K562 (cell line): ENCODE measurements around the gene SLC44A2. TPM values are rescaled to one million over a fixed set of nuclear protein-coding genes. Genes with fewer than 3 reads are reported as not detected.

Experiments
- ATAC-seq: fragments of 200-7000 bp; cut with Tn5 transposase; 3 replicates; pipeline ENCODE4 v1.9.1; 2020; ENCODE audit warnings: moderate library complexity
- BruUV-seq: library from RNA; stranded (reverse); fragments of 400-500 nt; replicated peaks from 2 replicates; lab custom pipeline; 2021; lab: Mats Ljungman, UMichigan
- CTCF ChIA-PET: fragments of 300-600 bp; formaldehyde crosslinking; extraction: SDS; loops from one replicate; lab custom pipeline; 2021; ENCODE audit warnings: low intra/inter-chr PET ratio; lab: Yijun Ruan, JAX
- POLR2A ChIA-PET: fragments of 300-600, 350-650 bp; sonication (Branson Sonifier 250); formaldehyde crosslinking; extraction: SDS; loops from one replicate; lab custom pipeline; 2021; ENCODE audit warnings: antibody characterized with exemption, inconsistent platforms; lab: Yijun Ruan, JAX
- DNase-seq, 4 experiments: peaks; one replicate each; pipeline versions ENCODE4 v3.0.0 to v3.0.0-alpha.2; 2011 to 2018; ENCODE audit warnings: low spot score in 3 of 4, mixed read lengths in 3 of 4; ENCODE audit errors: extremely low read depth in 1 of 4
- FAIRE-seq: peaks from 2 replicates; lab custom pipeline; 2011; peaks lifted over from hg19 to GRCh38; lab: Jason Lieb, UNC
- H2AFZ ChIP-seq: 2 replicates; pipeline ENCODE4 v1.6.0; 2011; ENCODE audit warnings: low read depth, low read length, control low read depth, inconsistent platforms
- H3K27ac ChIP-seq: fragments of 200-600 bp; 3 replicates; pipeline ENCODE4 v1.8.0; 2011; ENCODE audit warnings: low read depth, mild to moderate bottlenecking, control low read depth, inconsistent platforms, low read length, moderate library complexity, mixed read lengths; ENCODE audit errors: extremely low read depth
- H3K27me3 ChIP-seq, 2 experiments: fragments of 300-600 bp in 1 of 2; 2 replicates in 1 of 2; 3 replicates in 1 of 2; pipeline versions ENCODE4 v1.6.0 to v1.8.0; 2011; ENCODE audit warnings: inconsistent platforms in 2 of 2, low read length in 2 of 2, mild to moderate bottlenecking in 1 of 2, mixed read lengths in 1 of 2, moderate library complexity in 1 of 2; ENCODE audit not compliant: control insufficient read depth in 2 of 2, insufficient read depth in 2 of 2
- H3K36me3 ChIP-seq: fragments of 300-600 bp; 3 replicates; pipeline ENCODE4 v1.8.0; 2011; ENCODE audit warnings: mild to moderate bottlenecking, low read length, inconsistent platforms; ENCODE audit not compliant: control insufficient read depth, insufficient read depth
- H3K4me1 ChIP-seq, 2 experiments: fragments of 200-600 bp in 1 of 2; replicated peaks in 1 of 2; 2 replicates in 1 of 2; 3 replicates in 1 of 2; pipeline versions ENCODE4 v1.5.1 to v1.8.0; 2011; ENCODE audit warnings: inconsistent platforms in 2 of 2, low read length in 2 of 2, mild to moderate bottlenecking in 1 of 2, mixed read lengths in 1 of 2, moderate library complexity in 1 of 2; ENCODE audit not compliant: control insufficient read depth in 2 of 2, insufficient read depth in 2 of 2
- H3K4me2 ChIP-seq: 2 replicates; pipeline ENCODE4 v1.6.1; 2011; ENCODE audit warnings: low read length, control low read depth, inconsistent platforms, mixed read lengths; ENCODE audit not compliant: insufficient read depth
- H3K4me3 ChIP-seq: fragments of 200-600 bp; sonication (generic), shearing (Covaris generic); 2 replicates; pipeline ENCODE4 v1.5.1; 2016; ENCODE audit warnings: control low read depth, inconsistent platforms
- H3K79me2 ChIP-seq: fragments of 200-600 bp; 3 replicates; pipeline ENCODE4 v1.8.0; 2011; ENCODE audit warnings: low read length, inconsistent platforms; ENCODE audit not compliant: control insufficient read depth, insufficient read depth
- H3K9ac ChIP-seq, 2 experiments: 2 replicates each; pipeline versions ENCODE4 v1.6.0 to v1.6.1; 2011; ENCODE audit warnings: low read depth in 2 of 2, low read length in 2 of 2, control low read depth in 1 of 2, inconsistent platforms in 1 of 2, mild to moderate bottlenecking in 1 of 2, mixed read lengths in 1 of 2; ENCODE audit not compliant: insufficient read depth in 1 of 2
- H3K9me1 ChIP-seq: one replicate; pipeline ENCODE4 v1.6.0; 2011; ENCODE audit warnings: inconsistent platforms, mild to moderate bottlenecking, low read length, moderate library complexity; ENCODE audit not compliant: control insufficient read depth, insufficient read depth
- H3K9me3 ChIP-seq: replicated peaks from 2 replicates; pipeline ENCODE4 v1.5.1; 2011; ENCODE audit warnings: low read depth, low read length, inconsistent platforms; ENCODE audit not compliant: control insufficient read depth, insufficient read depth
- H4K20me1 ChIP-seq: replicated peaks from 2 replicates; pipeline ENCODE4 v1.6.1; 2011; ENCODE audit warnings: low read length, inconsistent platforms, mixed read lengths; ENCODE audit not compliant: control insufficient read depth, insufficient read depth
- ATF1 ChIP-seq, 2 experiments: fragments of 450-650 bp in 1 of 2; IDR thresholded peaks; 2 replicates each; pipeline ENCODE4 v1.6.1; 2016; ENCODE audit warnings: missing compliant biosample characterization in 1 of 2, missing genetic modification characterization in 1 of 2
- EHMT2 ChIP-seq: fragments of 450-650 bp; IDR thresholded peaks from 2 replicates; pipeline ENCODE4 v1.6.1; 2018; ENCODE audit warnings: antibody characterized with exemption
- RBM15 ChIP-seq: fragments of 200-400 bp; formaldehyde crosslinking; IDR thresholded peaks from 2 replicates; pipeline ENCODE4 v1.6.1; 2018; ENCODE audit warnings: mild to moderate bottlenecking, low read length, moderate library complexity; ENCODE audit not compliant: insufficient read depth
- SLC30A9 ChIP-seq: fragments of 250-450 bp; sonication (Bioruptor Pico); IDR thresholded peaks from 2 replicates; pipeline ENCODE4 v1.8.0; 2022; ENCODE audit warnings: mild to moderate bottlenecking, moderate library complexity
- ZBTB11 ChIP-seq, 3 experiments: fragments of 200-800 bp in 1 of 3; fragments of 250-450 bp in 1 of 3; fragments of 450-650 bp in 1 of 3; sonication (Bioruptor Pico) in 1 of 3; sonication (Bioruptor generic) in 1 of 3; formaldehyde crosslinking in 1 of 3; IDR thresholded peaks; 2 replicates each; pipeline versions ENCODE4 v1.6.1 to v1.8.0; 2016 to 2022; ENCODE audit warnings: mild to moderate bottlenecking in 2 of 3, missing genetic modification characterization in 2 of 3, missing compliant biosample characterization in 1 of 3, moderate library complexity in 1 of 3
- ZNF24 ChIP-seq: fragments of 450-650 bp; IDR thresholded peaks from 2 replicates; pipeline ENCODE4 v1.6.1; 2016
- ZNF41 ChIP-seq: fragments of 250-450 bp; sonication (Bioruptor Pico); conservative IDR thresholded peaks from 2 replicates; pipeline ENCODE4 v1.4.0; 2020; ENCODE audit warnings: mild to moderate bottlenecking
- ZNF444 ChIP-seq: fragments of 250-450 bp; sonication (Bioruptor Pico); IDR thresholded peaks from 2 replicates; pipeline ENCODE4 v1.4.0; 2020; ENCODE audit warnings: mild to moderate bottlenecking, moderate library complexity
- WGBS: fragments of 100-300 bp; shearing (Covaris generic); methylation state at CpG from one replicate; pipeline ENCODE4 v1.1.6; 2016; ENCODE audit warnings: low coverage, mixed read lengths; ENCODE audit not compliant: insufficient coverage; ENCODE audit errors: missing lambda C conversion rate; 5-methylcytosine and 5-hydroxymethylcytosine counted together
- in situ Hi-C: fragments of 300-500 bp; cut with MboI; formaldehyde crosslinking; loops from 4 replicates; pipeline ENCODE4 v1.15.0; 2018; ENCODE audit warnings: inconsistent platforms, mixed read lengths
- intact Hi-C: fragments of 100-400 bp; cut with micrococcal nuclease; formaldehyde crosslinking; loops from 2 replicates; pipeline ENCODE4 v1.14.2; 2022
- polyA plus RNA-seq, 8 experiments: library from polyadenylated mRNA; depleted of rRNA in 4 of 8; stranded (reverse) in 5 of 8; unstranded in 3 of 8; fragments of >200 nt; fragmentation: Nextera tagmentation in 2 of 8; fragmentation: Illumina TruSeq in 1 of 8; extraction: Ambion mirVana in 2 of 8; extraction: Trizol in 1 of 8; gene quantifications; 2 replicates each; pipeline versions ENCODE4 v1.2.1 to v1.2.3, GENCODE V29; 2011 to 2014; ENCODE audit warnings: inconsistent platforms in 1 of 8, missing spikeins in 1 of 8
- total RNA-seq, 7 experiments: library from RNA; depleted of rRNA in 6 of 7; stranded (reverse); fragments of >200 nt in 6 of 7; fragmentation: Illumina TruSeq in 2 of 7; extraction: Trizol in 2 of 7; gene quantifications; 2 replicates each; pipeline versions ENCODE4 v1.2.1 to v1.2.3, GENCODE V29; 2011 to 2021; ENCODE audit warnings: low replicate concordance in 1 of 7
- TF ChIP-seq, protein P1 (sequence below): sonication (generic); formaldehyde crosslinking; IDR thresholded peaks from 2 replicates; pipeline ENCODE4 v1.8.1; 2023; ENCODE audit warnings: mild to moderate bottlenecking, missing genetic modification reagents
- TF ChIP-seq, protein P2 (sequence below): fragments of 450-650 bp; formaldehyde crosslinking; IDR thresholded peaks from 2 replicates; pipeline ENCODE4 v1.4.0; 2020; ENCODE audit warnings: mild to moderate bottlenecking, moderate library complexity

The SLC44A2 gene
- total and polyA plus RNA-seq, 9 of the 15 experiments (the other 6 are each of a cell fraction or from before 2014, with no cell fraction given): 1.1 to 34.2 (median 8.1) TPM

DNA sequence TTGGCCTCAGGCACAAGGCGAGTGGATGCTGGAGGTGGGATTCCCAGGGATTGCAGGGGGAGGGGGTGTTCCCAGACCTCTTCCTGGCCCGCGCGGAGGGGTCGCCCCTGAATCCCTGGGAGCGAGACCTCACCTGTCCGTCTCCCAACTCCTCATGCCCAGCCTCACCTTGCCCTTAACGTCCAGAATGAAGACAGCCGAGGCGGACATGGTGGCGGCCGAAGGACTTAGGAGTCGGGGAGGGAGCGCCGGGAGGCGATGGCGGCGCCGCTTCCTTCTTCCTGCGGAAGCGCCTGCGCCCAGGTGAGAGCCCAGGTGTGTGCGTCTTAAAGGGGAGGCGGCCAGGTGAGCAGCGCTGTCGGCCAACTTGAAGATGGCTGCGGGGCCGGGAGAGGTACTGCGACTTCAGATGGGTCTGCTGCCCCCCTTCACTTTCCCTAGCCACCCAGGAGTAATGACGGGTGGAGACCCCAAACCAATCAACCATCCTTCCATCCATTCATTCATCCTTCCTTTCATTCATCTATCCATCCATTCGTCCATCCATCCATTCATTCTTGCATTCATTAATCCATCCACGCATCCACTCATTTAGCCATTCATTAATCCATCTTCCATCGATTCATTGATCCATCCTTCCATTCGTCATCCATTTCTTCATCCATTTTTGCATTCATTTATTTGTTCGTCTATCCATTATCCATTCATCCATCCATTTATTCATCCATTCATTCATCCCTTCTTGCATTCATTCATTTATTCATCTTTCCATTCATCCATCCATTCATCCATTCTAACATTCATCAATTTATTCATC, 38.1 kb upstream of the SLC44A2 start, which contains the start of gene AP1M2 (continued):
- peak in 1 of 3 experiments; percentile 21; a peak in 1 of 6 replicates for TF ChIP-seq ZBTB11 (CRISPR knock-in tag; IDR thresholded peaks at IDR 0.05)
- TF ChIP-seq, all 486 proteins: peak for 2

DNA sequence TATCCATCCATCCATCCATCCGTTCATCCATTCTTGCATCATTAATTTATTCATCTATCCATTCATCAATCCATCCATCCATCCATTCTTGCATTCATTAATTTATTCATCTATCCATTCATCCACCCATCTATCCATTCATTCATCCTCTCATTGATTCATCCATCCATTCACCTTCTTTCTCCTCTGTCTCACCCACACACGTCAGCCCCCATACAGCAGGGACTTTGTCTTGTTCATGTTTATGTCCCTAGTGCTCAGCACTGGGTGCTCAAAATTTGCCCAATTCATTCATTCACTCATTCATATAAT, 37.6 kb upstream of the SLC44A2 start:
- Histone ChIP-seq H3K4me3 (no peak overlapping the region), H4K20me1 (no peaks in the 10 kb centered on the region), H3K36me3 (no peaks in the 10 kb centered on the region), H3K4me1 (peaks cover 5 to 9% of the 10 kb centered on the region in 2 experiments; a peak in 3 of 5 replicates)
- ATAC-seq (no peak), FAIRE-seq (no peak)
- in situ Hi-C loops: no loop called here
- CTCF ChIA-PET: no interaction called here
- TF ChIP-seq ATF1 (CRISPR knock-in tag; IDR thresholded peaks at IDR 0.05): no peak
- TF ChIP-seq ATF1 (tag; IDR thresholded peaks at IDR 0.05): no peak
- TF ChIP-seq, protein P1, sequence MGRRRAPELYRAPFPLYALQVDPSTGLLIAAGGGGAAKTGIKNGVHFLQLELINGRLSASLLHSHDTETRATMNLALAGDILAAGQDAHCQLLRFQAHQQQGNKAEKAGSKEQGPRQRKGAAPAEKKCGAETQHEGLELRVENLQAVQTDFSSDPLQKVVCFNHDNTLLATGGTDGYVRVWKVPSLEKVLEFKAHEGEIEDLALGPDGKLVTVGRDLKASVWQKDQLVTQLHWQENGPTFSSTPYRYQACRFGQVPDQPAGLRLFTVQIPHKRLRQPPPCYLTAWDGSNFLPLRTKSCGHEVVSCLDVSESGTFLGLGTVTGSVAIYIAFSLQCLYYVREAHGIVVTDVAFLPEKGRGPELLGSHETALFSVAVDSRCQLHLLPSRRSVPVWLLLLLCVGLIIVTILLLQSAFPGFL (CRISPR knock-in tag): no peak
- TF ChIP-seq, protein P2, sequence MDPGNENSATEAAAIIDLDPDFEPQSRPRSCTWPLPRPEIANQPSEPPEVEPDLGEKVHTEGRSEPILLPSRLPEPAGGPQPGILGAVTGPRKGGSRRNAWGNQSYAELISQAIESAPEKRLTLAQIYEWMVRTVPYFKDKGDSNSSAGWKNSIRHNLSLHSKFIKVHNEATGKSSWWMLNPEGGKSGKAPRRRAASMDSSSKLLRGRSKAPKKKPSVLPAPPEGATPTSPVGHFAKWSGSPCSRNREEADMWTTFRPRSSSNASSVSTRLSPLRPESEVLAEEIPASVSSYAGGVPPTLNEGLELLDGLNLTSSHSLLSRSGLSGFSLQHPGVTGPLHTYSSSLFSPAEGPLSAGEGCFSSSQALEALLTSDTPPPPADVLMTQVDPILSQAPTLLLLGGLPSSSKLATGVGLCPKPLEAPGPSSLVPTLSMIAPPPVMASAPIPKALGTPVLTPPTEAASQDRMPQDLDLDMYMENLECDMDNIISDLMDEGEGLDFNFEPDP (CRISPR knock-in tag): no peak
- TF ChIP-seq SLC30A9 (CRISPR knock-in tag): no peak
- TF ChIP-seq ZNF444 (CRISPR knock-in tag): no peak
- TF ChIP-seq ZNF41 (CRISPR knock-in tag): no peak
- TF ChIP-seq RBM15: no peak
- 0 out of 2 replicates have a peak, but pooled peaks have one; percentile 42 for TF ChIP-seq ZNF24
- 0 out of 2 replicates have a peak, but pooled peaks have one; percentile 2 for TF ChIP-seq EHMT2
- TF ChIP-seq, all 486 proteins: peak for 2
- intact Hi-C loops: no loop called here
- no peak overlapping the region for H3K27ac ChIP-seq
- POLR2A ChIA-PET: no interaction called here
- WGBS: 5% methylated on average over 2 of the region's 2 CpGs
- no peak overlapping the region for H2AFZ ChIP-seq
- peaks cover 0 to 10% of the 10 kb centered on the region in 2 experiments; a peak in 3 of 5 replicates for H3K27me3 ChIP-seq
- no peaks in the 10 kb centered on the region for H3K9me1 ChIP-seq
- BruUV-seq: no TSS peak
- no peaks in the 10 kb centered on the region for H3K79me2 ChIP-seq
- peak in 1 of 4 experiments; percentile 4 for DNase-seq
- no peak overlapping the region for H3K4me2 ChIP-seq
- no peak overlapping the region for H3K9ac ChIP-seq
- H3K9me3 ChIP-seq: no peaks in the 10 kb centered on the region
